ENCODE measurements around the gene FOXL2. TPM values are rescaled to one million over a fixed set of nuclear protein-coding genes. Genes with fewer than 3 reads are reported as not detected.

The FOXL2 gene
- total RNA-seq, 2 donors from 2014 or later, result not detected

GRCh38 chr3:138911621-138912020, 35.3 kb downstream of the FOXL2 start:
- Histone ChIP-seq H3K27me3 (replicated peaks; ENCODE audit: insufficient read depth) (no peaks in the 10 kb centered on the region), H3K27ac (no peak overlapping the region), H3K4me1 (ENCODE audit: control insufficient read depth in 1 of 2, low read depth in 2 of 2) (peaks cover 0 to 3% of the 10 kb centered on the region in 2 donors), H3K4me3 (no peak overlapping the region), H3K36me3 (no peaks in the 10 kb centered on the region), H3K9me3 (no peaks in the 10 kb centered on the region)
- ATAC-seq (ENCODE audit: insufficient number of reproducible peaks, low FRiP score, low read depth) (no peak), DNase-seq (ENCODE audit: low spot score) (no peak)
- TF ChIP-seq CTCF (IDR thresholded peaks at IDR 0.05), result no peak

GRCh38 chr3:138909904-138910303, 37.0 kb downstream of the FOXL2 start:
- Histone ChIP-seq H3K27ac (no peak overlapping the region), H3K9me3 (no peaks in the 10 kb centered on the region), H3K4me1 (ENCODE audit: control insufficient read depth in 1 of 2, low read depth in 2 of 2) (no peaks in the 10 kb centered on the region), H3K27me3 (replicated peaks; ENCODE audit: insufficient read depth) (no peaks in the 10 kb centered on the region), H3K4me3 (no peak overlapping the region), H3K36me3 (no peaks in the 10 kb centered on the region)
- TF ChIP-seq CTCF (IDR thresholded peaks at IDR 0.05), result no peak
- ATAC-seq (ENCODE audit: insufficient number of reproducible peaks, low FRiP score, low read depth) (no peak), DNase-seq (ENCODE audit: low spot score) (no peak)

- no peak for DNase-seq (ENCODE audit: low spot score)
- no peaks in the 10 kb centered on the region for H3K9me3 ChIP-seq
- no peak overlapping the region for H3K4me3 ChIP-seq
- H3K27me3 ChIP-seq (replicated peaks; ENCODE audit: insufficient read depth), result no peaks in the 10 kb centered on the region
- ATAC-seq (ENCODE audit: insufficient number of reproducible peaks, low FRiP score, low read depth), result no peak
- no peaks in the 10 kb centered on the region for H3K4me1 ChIP-seq (ENCODE audit: control insufficient read depth in 1 of 2, low read depth in 2 of 2)
- TF ChIP-seq CTCF (IDR thresholded peaks at IDR 0.05), result no peak
- no peak overlapping the region for H3K27ac ChIP-seq
- no peaks in the 10 kb centered on the region for H3K36me3 ChIP-seq
These were observed 38.1 kb downstream of the FOXL2 start for GRCh38 chr3:138908846-138909245.

- DNase-seq (ENCODE audit: low spot score) (no peak), ATAC-seq (ENCODE audit: insufficient number of reproducible peaks, low FRiP score, low read depth) (no peak)
- Histone ChIP-seq H3K4me3 (no peak overlapping the region), H3K27me3 (replicated peaks; ENCODE audit: insufficient read depth) (no peaks in the 10 kb centered on the region), H3K4me1 (ENCODE audit: control insufficient read depth in 1 of 2, low read depth in 2 of 2) (no peaks in the 10 kb centered on the region), H3K27ac (no peak overlapping the region), H3K36me3 (no peaks in the 10 kb centered on the region), H3K9me3 (no peaks in the 10 kb centered on the region)
- no peak for TF ChIP-seq CTCF (IDR thresholded peaks at IDR 0.05)
These were observed 39.4 kb downstream of the FOXL2 start for GRCh38 chr3:138907539-138907938.

- no peak for TF ChIP-seq CTCF (IDR thresholded peaks at IDR 0.05)
- DNase-seq (ENCODE audit: low spot score), result no peak
- ATAC-seq (ENCODE audit: insufficient number of reproducible peaks, low FRiP score, low read depth), result no peak
- H3K27me3 ChIP-seq (replicated peaks; ENCODE audit: insufficient read depth), result no peaks in the 10 kb centered on the region
- H3K4me3 ChIP-seq, result no peak overlapping the region
- no peaks in the 10 kb centered on the region for H3K9me3 ChIP-seq
- no peaks in the 10 kb centered on the region for H3K4me1 ChIP-seq (ENCODE audit: control insufficient read depth in 1 of 2, low read depth in 2 of 2)
- H3K36me3 ChIP-seq, result no peaks in the 10 kb centered on the region
- H3K27ac ChIP-seq, result no peak overlapping the region
These were observed 44.8 kb downstream of the FOXL2 start for GRCh38 chr3:138902171-138902570.

Measured in thoracic aorta (tissue), 2 donors.